GM23338 (cell line): ENCODE data around the gene COL4A2. TPM values are rescaled to one million over a fixed set of nuclear protein-coding genes. Genes with fewer than 3 reads are reported as not detected.

Experiments used
- ATAC-seq: fragments of 200-7000 bp; cut with Tn5 transposase; 3 replicates; pipeline ENCODE4 v1.9.1; 2020
- DNase-seq: peaks from one replicate; pipeline ENCODE4 v3.0.0-alpha.2; 2015; ENCODE audit warnings: low spot score
- H2AFZ ChIP-seq: fragments of 200-600 bp; sonication (generic); 2 replicates; pipeline ENCODE4 v1.8.0; 2016; ENCODE audit warnings: antibody characterized with exemption, mild to moderate bottlenecking, moderate library complexity
- H3F3A ChIP-seq: fragments of 200-600 bp; sonication (generic); replicated peaks from 2 replicates; pipeline ENCODE4 v1.8.0; 2017; ENCODE audit warnings: antibody characterized with exemption, mixed run types, low read depth
- H3K27ac ChIP-seq: fragments of 200-600 bp; sonication (generic); 2 replicates; pipeline ENCODE4 v1.6.1; 2016; ENCODE audit warnings: low read depth
- H3K27me3 ChIP-seq: fragments of 200-600 bp; sonication (generic); 2 replicates; pipeline ENCODE4 v1.8.0; 2016; ENCODE audit warnings: mild to moderate bottlenecking, mixed run types, moderate library complexity; ENCODE audit not compliant: insufficient read depth
- H3K36me3 ChIP-seq: fragments of 200-600 bp; sonication (generic); 2 replicates; pipeline ENCODE4 v1.8.0; 2016; ENCODE audit warnings: mild to moderate bottlenecking; ENCODE audit not compliant: insufficient read depth
- H3K4me1 ChIP-seq: fragments of 200-600 bp; sonication (generic); 2 replicates; pipeline ENCODE4 v1.8.0; 2016; ENCODE audit warnings: mild to moderate bottlenecking, moderate library complexity; ENCODE audit not compliant: insufficient read depth
- H3K4me2 ChIP-seq: fragments of 200-600 bp; sonication (generic); 2 replicates; pipeline ENCODE4 v1.7.1; 2017; ENCODE audit warnings: mixed run types
- H3K4me3 ChIP-seq: fragments of 200-600 bp; sonication (generic); 2 replicates; pipeline ENCODE4 v1.6.1; 2016; ENCODE audit warnings: mixed run types
- H3K79me2 ChIP-seq: fragments of 200-600 bp; sonication (generic); replicated peaks from 2 replicates; pipeline ENCODE4 v1.8.0; 2017; ENCODE audit warnings: mild to moderate bottlenecking; ENCODE audit not compliant: insufficient read depth
- H3K9me2 ChIP-seq: fragments of 200-600 bp; sonication (generic); 2 replicates; pipeline ENCODE4 v1.8.0; 2017; ENCODE audit not compliant: insufficient read depth
- H4K20me1 ChIP-seq: fragments of 200-600 bp; sonication (generic); replicated peaks from 2 replicates; pipeline ENCODE4 v1.8.0; 2017; ENCODE audit warnings: mild to moderate bottlenecking; ENCODE audit not compliant: insufficient read depth
- H3K27ac Mint-ChIP-seq: 2 replicates; pipeline ENCODE4 v1.8.0; 2020; ENCODE audit warnings: inconsistent platforms, mild to moderate bottlenecking, moderate library complexity, mixed read lengths
- H3K27me3 Mint-ChIP-seq: 3 replicates; pipeline ENCODE4 v1.8.0; 2022; ENCODE audit warnings: low read depth, mild to moderate bottlenecking, moderate library complexity, mixed read lengths, inconsistent platforms; ENCODE audit not compliant: insufficient read depth, poor library complexity
- H3K36me3 Mint-ChIP-seq: 3 replicates; pipeline ENCODE4 v1.8.0; 2021; ENCODE audit warnings: low read depth, mild to moderate bottlenecking, inconsistent platforms, moderate library complexity, mixed read lengths
- H3K4me1 Mint-ChIP-seq: 3 replicates; pipeline ENCODE4 v1.8.0; 2020; ENCODE audit warnings: mild to moderate bottlenecking, inconsistent platforms, mixed read lengths
- H3K4me3 Mint-ChIP-seq: 3 replicates; pipeline ENCODE4 v1.8.0; 2021; ENCODE audit warnings: moderate library complexity, mild to moderate bottlenecking, inconsistent platforms, mixed read lengths
- H3K9me3 Mint-ChIP-seq: 3 replicates; pipeline ENCODE4 v1.8.0; 2020; ENCODE audit warnings: moderate library complexity, mild to moderate bottlenecking, inconsistent platforms, mixed read lengths
- EZH2 ChIP-seq: fragments of 200-600 bp; sonication (generic); IDR thresholded peaks from one replicate; pipeline ENCODE4 v1.8.0; 2017; ENCODE audit warnings: antibody characterized with exemption, mild to moderate bottlenecking, low read depth; ENCODE audit not compliant: unreplicated experiment
- NANOG ChIP-seq: IDR thresholded peaks from 2 replicates; pipeline ENCODE4 v1.6.1; 2016; ENCODE audit warnings: antibody characterized with exemption, borderline replicate concordance
- ZNF114 ChIP-seq: fragments of 250-450 bp; sonication (Bioruptor Pico); IDR thresholded peaks from 2 replicates; pipeline ENCODE4 v1.5.0; 2020; ENCODE audit warnings: mild to moderate bottlenecking, moderate library complexity
- ZNF331 ChIP-seq: fragments of 250-450 bp; sonication (Bioruptor Pico); IDR thresholded peaks from 2 replicates; pipeline ENCODE4 v1.5.0; 2020; ENCODE audit warnings: low read depth, mild to moderate bottlenecking, moderate library complexity
- polyA plus RNA-seq: library from polyadenylated mRNA; unstranded; fragments of >200 nt; fragmentation: Nextera tagmentation; extraction: Ambion mirVana; gene quantifications from 2 replicates; pipeline ENCODE4 v1.2.1, GENCODE V29; 2016
- total RNA-seq: library from RNA; depleted of rRNA; stranded (reverse); fragments of >200 nt; shearing (Covaris generic); gene quantifications from 2 replicates; pipeline ENCODE4 v1.2.3, GENCODE V29; 2014
- TF ChIP-seq, protein P1 (sequence below): fragments of 250-450 bp; sonication (Bioruptor Pico); IDR thresholded peaks from 2 replicates; pipeline ENCODE4 v1.5.0; 2020; ENCODE audit warnings: mild to moderate bottlenecking, moderate library complexity
- TF ChIP-seq, protein P2 (sequence below), 2 experiments: fragments of 200-600 bp in 1 of 2; sonication (generic) in 1 of 2; conservative IDR thresholded peaks; 2 replicates each; pipeline versions ENCODE4 v1.5.1 to v1.6.1; 2016 to 2017; ENCODE audit warnings: antibody characterized with exemption in 2 of 2, low read depth in 2 of 2, mild to moderate bottlenecking in 2 of 2, moderate library complexity in 1 of 2

The COL4A2 gene
- total and polyA plus RNA-seq, 2 experiments from 2014 or later = 37.4 to 131 TPM

DNA sequence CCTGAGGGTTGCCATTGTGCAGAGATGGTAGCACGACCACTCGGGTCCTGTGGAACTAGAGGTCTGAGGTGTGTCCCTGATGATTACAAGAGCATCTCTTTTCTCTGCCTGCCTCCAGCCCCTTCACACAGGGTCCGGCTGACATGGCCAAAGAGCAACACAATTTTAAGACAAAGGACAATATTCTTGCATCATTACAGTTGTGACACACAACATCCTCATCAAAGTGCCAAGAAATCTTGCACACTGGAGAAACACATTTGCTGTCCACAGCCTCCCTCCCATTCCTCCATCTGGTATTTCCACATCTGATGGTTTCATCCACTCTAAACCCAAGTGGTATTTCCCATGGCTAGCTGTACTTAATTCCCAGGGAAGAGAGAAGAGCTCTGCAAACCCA lies 12.9 kb upstream of the COL4A2 start (continued):
- TF ChIP-seq, protein P1, sequence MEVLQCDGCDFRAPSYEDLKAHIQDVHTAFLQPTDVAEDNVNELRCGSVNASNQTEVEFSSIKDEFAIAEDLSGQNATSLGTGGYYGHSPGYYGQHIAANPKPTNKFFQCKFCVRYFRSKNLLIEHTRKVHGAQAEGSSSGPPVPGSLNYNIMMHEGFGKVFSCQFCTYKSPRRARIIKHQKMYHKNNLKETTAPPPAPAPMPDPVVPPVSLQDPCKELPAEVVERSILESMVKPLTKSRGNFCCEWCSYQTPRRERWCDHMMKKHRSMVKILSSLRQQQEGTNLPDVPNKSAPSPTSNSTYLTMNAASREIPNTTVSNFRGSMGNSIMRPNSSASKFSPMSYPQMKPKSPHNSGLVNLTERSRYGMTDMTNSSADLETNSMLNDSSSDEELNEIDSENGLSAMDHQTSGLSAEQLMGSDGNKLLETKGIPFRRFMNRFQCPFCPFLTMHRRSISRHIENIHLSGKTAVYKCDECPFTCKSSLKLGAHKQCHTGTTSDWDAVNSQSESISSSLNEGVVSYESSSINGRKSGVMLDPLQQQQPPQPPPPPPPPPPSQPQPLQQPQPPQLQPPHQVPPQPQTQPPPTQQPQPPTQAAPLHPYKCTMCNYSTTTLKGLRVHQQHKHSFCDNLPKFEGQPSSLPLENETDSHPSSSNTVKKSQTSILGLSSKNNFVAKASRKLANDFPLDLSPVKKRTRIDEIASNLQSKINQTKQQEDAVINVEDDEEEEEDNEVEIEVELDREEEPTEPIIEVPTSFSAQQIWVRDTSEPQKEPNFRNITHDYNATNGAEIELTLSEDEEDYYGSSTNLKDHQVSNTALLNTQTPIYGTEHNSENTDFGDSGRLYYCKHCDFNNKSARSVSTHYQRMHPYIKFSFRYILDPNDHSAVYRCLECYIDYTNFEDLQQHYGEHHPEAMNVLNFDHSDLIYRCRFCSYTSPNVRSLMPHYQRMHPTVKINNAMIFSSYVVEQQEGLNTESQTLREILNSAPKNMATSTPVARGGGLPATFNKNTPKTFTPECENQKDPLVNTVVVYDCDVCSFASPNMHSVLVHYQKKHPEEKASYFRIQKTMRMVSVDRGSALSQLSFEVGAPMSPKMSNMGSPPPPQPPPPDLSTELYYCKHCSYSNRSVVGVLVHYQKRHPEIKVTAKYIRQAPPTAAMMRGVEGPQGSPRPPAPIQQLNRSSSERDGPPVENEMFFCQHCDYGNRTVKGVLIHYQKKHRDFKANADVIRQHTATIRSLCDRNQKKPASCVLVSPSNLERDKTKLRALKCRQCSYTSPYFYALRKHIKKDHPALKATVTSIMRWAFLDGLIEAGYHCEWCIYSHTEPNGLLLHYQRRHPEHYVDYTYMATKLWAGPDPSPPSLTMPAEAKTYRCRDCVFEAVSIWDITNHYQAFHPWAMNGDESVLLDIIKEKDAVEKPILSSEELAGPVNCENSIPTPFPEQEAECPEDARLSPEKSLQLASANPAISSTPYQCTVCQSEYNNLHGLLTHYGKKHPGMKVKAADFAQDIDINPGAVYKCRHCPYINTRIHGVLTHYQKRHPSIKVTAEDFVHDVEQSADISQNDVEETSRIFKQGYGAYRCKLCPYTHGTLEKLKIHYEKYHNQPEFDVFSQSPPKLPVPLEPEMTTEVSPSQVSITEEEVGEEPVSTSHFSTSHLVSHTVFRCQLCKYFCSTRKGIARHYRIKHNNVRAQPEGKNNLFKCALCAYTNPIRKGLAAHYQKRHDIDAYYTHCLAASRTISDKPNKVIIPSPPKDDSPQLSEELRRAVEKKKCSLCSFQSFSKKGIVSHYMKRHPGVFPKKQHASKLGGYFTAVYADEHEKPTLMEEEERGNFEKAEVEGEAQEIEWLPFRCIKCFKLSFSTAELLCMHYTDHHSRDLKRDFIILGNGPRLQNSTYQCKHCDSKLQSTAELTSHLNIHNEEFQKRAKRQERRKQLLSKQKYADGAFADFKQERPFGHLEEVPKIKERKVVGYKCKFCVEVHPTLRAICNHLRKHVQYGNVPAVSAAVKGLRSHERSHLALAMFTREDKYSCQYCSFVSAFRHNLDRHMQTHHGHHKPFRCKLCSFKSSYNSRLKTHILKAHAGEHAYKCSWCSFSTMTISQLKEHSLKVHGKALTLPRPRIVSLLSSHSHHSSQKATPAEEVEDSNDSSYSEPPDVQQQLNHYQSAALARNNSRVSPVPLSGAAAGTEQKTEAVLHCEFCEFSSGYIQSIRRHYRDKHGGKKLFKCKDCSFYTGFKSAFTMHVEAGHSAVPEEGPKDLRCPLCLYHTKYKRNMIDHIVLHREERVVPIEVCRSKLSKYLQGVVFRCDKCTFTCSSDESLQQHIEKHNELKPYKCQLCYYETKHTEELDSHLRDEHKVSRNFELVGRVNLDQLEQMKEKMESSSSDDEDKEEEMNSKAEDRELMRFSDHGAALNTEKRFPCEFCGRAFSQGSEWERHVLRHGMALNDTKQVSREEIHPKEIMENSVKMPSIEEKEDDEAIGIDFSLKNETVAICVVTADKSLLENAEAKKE = no peak
- TF ChIP-seq EZH2 = no peak

DNA sequence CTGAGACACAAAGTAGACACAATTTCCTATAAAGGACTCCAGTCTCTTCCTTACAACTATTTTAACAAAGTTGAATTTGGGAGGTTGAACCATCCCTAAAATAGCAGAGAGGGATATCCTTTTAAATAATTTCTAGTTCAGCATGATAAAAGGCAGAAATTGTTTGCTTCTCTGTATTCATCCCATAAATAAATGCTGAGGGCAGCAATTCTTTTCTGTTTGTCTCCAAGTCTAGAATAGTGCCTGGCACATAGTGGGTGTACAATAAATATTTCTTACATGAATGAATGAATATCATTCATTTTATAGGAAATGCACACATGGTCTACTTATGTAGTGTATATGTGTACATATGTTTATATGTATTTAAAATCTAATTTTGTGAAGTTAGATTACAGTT lies 12.5 kb upstream of the COL4A2 start:
- H3K4me3 Mint-ChIP-seq = no peak overlapping the region
- Histone ChIP-seq H3K36me3 (no peaks in the 10 kb centered on the region), H2AFZ (no peak overlapping the region), H3K79me2 (peaks cover 39% of the 10 kb centered on the region), H3K27ac (no peak overlapping the region), H3F3A (0 out of 2 replicates have a peak, but pooled peaks cover 5% of the 10 kb centered on the region), H3K4me2 (no peak overlapping the region), H3K9me2 (no peaks in the 10 kb centered on the region; the same call in 1 of the 2 replicates), H3K4me3 (no peak overlapping the region), H3K4me1 (peaks cover 17% of the 10 kb centered on the region), H4K20me1 (no peaks in the 10 kb centered on the region; the same call in 1 of the 2 replicates), H3K27me3 (no peaks in the 10 kb centered on the region)
- no peak for ATAC-seq
- H3K4me1 Mint-ChIP-seq = peaks cover 23% of the 10 kb centered on the region
- no peaks in the 10 kb centered on the region; the same call in 2 of the 3 replicates for H3K36me3 Mint-ChIP-seq
- TF ChIP-seq, protein P2, sequence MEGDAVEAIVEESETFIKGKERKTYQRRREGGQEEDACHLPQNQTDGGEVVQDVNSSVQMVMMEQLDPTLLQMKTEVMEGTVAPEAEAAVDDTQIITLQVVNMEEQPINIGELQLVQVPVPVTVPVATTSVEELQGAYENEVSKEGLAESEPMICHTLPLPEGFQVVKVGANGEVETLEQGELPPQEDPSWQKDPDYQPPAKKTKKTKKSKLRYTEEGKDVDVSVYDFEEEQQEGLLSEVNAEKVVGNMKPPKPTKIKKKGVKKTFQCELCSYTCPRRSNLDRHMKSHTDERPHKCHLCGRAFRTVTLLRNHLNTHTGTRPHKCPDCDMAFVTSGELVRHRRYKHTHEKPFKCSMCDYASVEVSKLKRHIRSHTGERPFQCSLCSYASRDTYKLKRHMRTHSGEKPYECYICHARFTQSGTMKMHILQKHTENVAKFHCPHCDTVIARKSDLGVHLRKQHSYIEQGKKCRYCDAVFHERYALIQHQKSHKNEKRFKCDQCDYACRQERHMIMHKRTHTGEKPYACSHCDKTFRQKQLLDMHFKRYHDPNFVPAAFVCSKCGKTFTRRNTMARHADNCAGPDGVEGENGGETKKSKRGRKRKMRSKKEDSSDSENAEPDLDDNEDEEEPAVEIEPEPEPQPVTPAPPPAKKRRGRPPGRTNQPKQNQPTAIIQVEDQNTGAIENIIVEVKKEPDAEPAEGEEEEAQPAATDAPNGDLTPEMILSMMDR (conservative IDR thresholded peaks at IDR 0.05; ENCODE audit: low read depth in 2 of 2) = no peak
- no peak for TF ChIP-seq ZNF114 (CRISPR knock-in tag)
- no peak for TF ChIP-seq EZH2
- no peak for TF ChIP-seq NANOG
- no peak for TF ChIP-seq ZNF331 (CRISPR knock-in tag)
- no peak for DNase-seq
- no peak overlapping the region for H3K27ac Mint-ChIP-seq
- no peaks in the 10 kb centered on the region; the same call in 2 of the 3 replicates for H3K9me3 Mint-ChIP-seq
- peaks cover 6% of the 10 kb centered on the region for H3K27me3 Mint-ChIP-seq
